ENCODE data around the gene RYR2.

DNA sequence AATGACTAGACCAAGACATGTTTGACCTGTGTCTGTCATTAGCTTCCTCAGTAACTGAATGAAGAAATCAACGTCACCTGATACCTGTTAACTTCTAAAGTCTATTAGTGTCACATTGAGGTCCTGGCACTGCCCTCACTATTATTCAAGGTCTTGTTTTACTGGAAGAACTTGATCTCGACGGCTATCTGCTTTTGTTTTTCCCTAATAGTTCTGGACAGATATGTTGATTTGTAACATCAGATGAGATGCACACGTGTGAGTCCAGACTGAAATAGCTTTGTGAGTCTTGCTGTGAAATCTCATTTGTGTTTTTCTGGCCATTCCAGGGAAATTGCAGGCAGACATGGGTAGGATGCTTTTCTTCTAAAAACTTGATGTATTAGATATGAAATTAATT lies 159.2 kb downstream of the RYR2 start:
- no peak for TF ChIP-seq CTCF (IDR thresholded peaks at IDR 0.05)
- no peak for TF ChIP-seq POLR2A (IDR thresholded peaks at IDR 0.05)
